ENCODE results near the gene SNX30. TPM values are rescaled to one million over a fixed set of nuclear protein-coding genes. Genes with fewer than 3 reads are reported as not detected.

SNX30 gene
- total RNA-seq, 1 experiment from 2014 or later: 12.7 TPM

GRCh38 chr9:112894041-112894440, 143.5 kb downstream of the SNX30 start:
- Histone ChIP-seq H3K4me3 (replicated peaks in 1 of 2; ENCODE audit: low read depth in 1 of 2, low read length in 2 of 2) (no peak overlapping the region), H3K9me3 (ENCODE audit: control insufficient read depth in 1 of 2, insufficient read depth in 1 of 2, low read depth in 1 of 2, low read length in 2 of 2) (no peaks in the 10 kb centered on the region), H3K9ac (ENCODE audit: low read length) (no peak overlapping the region), H3K4me1 (ENCODE audit: control insufficient read depth in 1 of 2, insufficient read depth in 2 of 2, low read length in 2 of 2) (no peaks in the 10 kb centered on the region), H2AFZ (ENCODE audit: low read depth, low read length, poor library complexity, severe bottlenecking) (no peak overlapping the region), H3K4me2 (ENCODE audit: low read length) (no peak overlapping the region), H3K9me2 (ENCODE audit: insufficient read depth) (no peaks in the 10 kb centered on the region), H3K27me3 (ENCODE audit: insufficient read depth, low read length) (0 out of 2 replicates have a peak, but pooled peaks cover 3% of the 10 kb centered on the region), H3K79me2 (ENCODE audit: insufficient read depth, low read length) (no peaks in the 10 kb centered on the region), H3K36me3 (ENCODE audit: control insufficient read depth in 1 of 2, insufficient read depth in 2 of 2, low read length in 2 of 2) (no peaks in the 10 kb centered on the region), H3K27ac (ENCODE audit: low read depth, low read length) (no peak overlapping the region), H4K20me1 (ENCODE audit: insufficient read depth) (no peaks in the 10 kb centered on the region)
- ATAC-seq: no peak
- no peak for DNase-seq (ENCODE audit: low read depth, low spot score)
- ChIA-PET RAD21 (ENCODE audit: low non-redundant PET in 1 of 2, low total read pairs in 2 of 2, uncharacterized antibody in 2 of 2, unreplicated experiment in 2 of 2) (no interaction called here), CTCF (interaction anchor here (1.9 kb wide), 1 partner anchor 8 kb away, joined by 5 read pairs; no protein-coding TSS in a partner anchor), POLR2A (no interaction called here)
- intact Hi-C loops (cut with micrococcal nuclease): loop anchor here (10.0 kb wide), 1 partner anchor 799 kb away; no protein-coding TSS in a partner anchor
- no peak for TF ChIP-seq ZFX (IDR thresholded peaks at IDR 0.05)
- no peak for TF ChIP-seq POLR2AphosphoS5 (IDR thresholded peaks at IDR 0.05; ENCODE audit: low read depth, low read length)
- no peak for TF ChIP-seq RAD21 (IDR thresholded peaks at IDR 0.05; ENCODE audit: low read depth)
- no peak for TF ChIP-seq YY1 (IDR thresholded peaks at IDR 0.05; ENCODE audit: extremely low read depth, insufficient replicate concordance, low read depth, low read length)
- TF ChIP-seq CBX3 (IDR thresholded peaks at IDR 0.05; ENCODE audit: low read depth): no peak
- TF ChIP-seq MAX (IDR thresholded peaks at IDR 0.05): no peak
- TF ChIP-seq EZH2 (IDR thresholded peaks at IDR 0.05): no peak
- TF ChIP-seq CTCF (IDR thresholded peaks at IDR 0.05 in 2 of 3, conservative IDR thresholded peaks at IDR 0.05 in 1 of 3; ENCODE audit: borderline replicate concordance in 1 of 3, insufficient read depth in 1 of 3, low read depth in 2 of 3, low read length in 2 of 3): no peak
- TF ChIP-seq FOSL1 (IDR thresholded peaks at IDR 0.05; ENCODE audit: low read depth): no peak
- no peak for TF ChIP-seq REST (IDR thresholded peaks at IDR 0.05; ENCODE audit: low read depth)
- TF ChIP-seq ELF1 (IDR thresholded peaks at IDR 0.05; ENCODE audit: borderline replicate concordance, low read depth): no peak
- TF ChIP-seq ZBTB33 (IDR thresholded peaks at IDR 0.05; ENCODE audit: extremely low read depth, insufficient replicate concordance, low read length): no peak
- no peak for TF ChIP-seq JUND (IDR thresholded peaks at IDR 0.05)
- TF ChIP-seq POLR2A (IDR thresholded peaks at IDR 0.05; ENCODE audit: borderline replicate concordance, extremely low read depth, insufficient read depth, insufficient read length): no peak
- no peak for TF ChIP-seq EZH2phosphoT487 (IDR thresholded peaks at IDR 0.05; ENCODE audit: borderline replicate concordance)
- no peak for TF ChIP-seq CEBPB (IDR thresholded peaks at IDR 0.05; ENCODE audit: low read depth)
- BruUV-seq (replicated peaks): no TSS peak
